Bronchial epithelial cell (primary cell): ENCODE results near the gene RAB43. TPM values are rescaled to one million over a fixed set of nuclear protein-coding genes. Genes with fewer than 3 reads are reported as not detected.

Experiments used
- DNase-seq: peaks from one replicate; pipeline ENCODE4 v3.0.0-alpha.2; 2010; ENCODE audit warnings: low read depth
- FAIRE-seq: peaks from 2 replicates; lab custom pipeline; 2011; peaks lifted over from hg19 to GRCh38; lab: Jason Lieb, UNC
- H3K27me3 ChIP-seq: 2 replicates; pipeline ENCODE4 v1.5.1; 2011; ENCODE audit warnings: low read length; ENCODE audit not compliant: control insufficient read depth, insufficient read depth
- H3K36me3 ChIP-seq: 2 replicates; pipeline ENCODE4 v1.5.1; 2011; ENCODE audit warnings: low read length; ENCODE audit not compliant: control insufficient read depth, insufficient read depth
- H3K4me3 ChIP-seq: 2 replicates; pipeline ENCODE4 v1.5.1; 2011; ENCODE audit warnings: mild to moderate bottlenecking, low read depth, low read length, control low read depth
- total RNA-seq: library from RNA; depleted of rRNA; stranded (reverse); fragments of >200 nt; gene quantifications from 2 replicates; pipeline ENCODE4 v1.2.1, GENCODE V29; 2014
- TF ChIP-seq, protein P1 (sequence below): IDR thresholded peaks from 2 replicates; pipeline ENCODE4 v1.5.1; 2011; ENCODE audit warnings: mild to moderate bottlenecking, moderate library complexity, low read length, control low read depth, inconsistent platforms; ENCODE audit not compliant: insufficient read depth, severe bottlenecking

Gene RAB43
- total RNA-seq, 1 donor from 2014 or later: 15.0 TPM

DNA sequence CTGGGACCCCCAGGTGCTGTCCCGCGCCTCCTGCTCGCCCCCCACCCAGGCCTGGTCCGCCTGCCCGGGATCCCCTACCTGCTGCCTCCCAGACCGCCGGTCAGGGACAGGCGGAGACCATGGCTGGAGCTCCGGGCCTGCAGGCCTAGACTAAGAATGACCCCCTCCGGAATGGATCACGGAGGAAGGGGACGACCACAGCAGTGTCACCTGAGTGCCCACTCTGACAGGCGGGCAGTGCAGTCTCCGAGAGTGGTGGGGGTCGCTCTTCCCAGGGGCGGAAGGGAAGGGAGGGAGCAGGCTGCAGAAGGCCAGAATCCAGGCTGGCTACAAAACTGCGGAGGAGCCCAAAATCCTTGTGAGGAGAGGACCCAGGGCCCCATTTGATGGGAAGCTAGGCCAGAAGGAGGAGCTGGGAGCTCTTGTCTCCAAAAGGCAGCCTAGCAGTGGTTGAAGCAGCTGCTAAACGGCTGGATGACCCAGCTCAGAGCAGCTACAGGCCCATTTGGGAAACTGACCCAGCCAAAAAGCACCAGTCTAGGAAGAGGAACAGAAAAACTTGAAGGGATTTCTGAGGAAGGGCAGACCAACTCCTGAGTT lies 908 bp upstream of the RAB43 start:
- Histone ChIP-seq H3K4me3 (no peak overlapping the region), H3K27me3 (no peaks in the 10 kb centered on the region), H3K36me3 (peaks cover 3% of the 10 kb centered on the region)
- no peak for DNase-seq
- TF ChIP-seq, protein P1, sequence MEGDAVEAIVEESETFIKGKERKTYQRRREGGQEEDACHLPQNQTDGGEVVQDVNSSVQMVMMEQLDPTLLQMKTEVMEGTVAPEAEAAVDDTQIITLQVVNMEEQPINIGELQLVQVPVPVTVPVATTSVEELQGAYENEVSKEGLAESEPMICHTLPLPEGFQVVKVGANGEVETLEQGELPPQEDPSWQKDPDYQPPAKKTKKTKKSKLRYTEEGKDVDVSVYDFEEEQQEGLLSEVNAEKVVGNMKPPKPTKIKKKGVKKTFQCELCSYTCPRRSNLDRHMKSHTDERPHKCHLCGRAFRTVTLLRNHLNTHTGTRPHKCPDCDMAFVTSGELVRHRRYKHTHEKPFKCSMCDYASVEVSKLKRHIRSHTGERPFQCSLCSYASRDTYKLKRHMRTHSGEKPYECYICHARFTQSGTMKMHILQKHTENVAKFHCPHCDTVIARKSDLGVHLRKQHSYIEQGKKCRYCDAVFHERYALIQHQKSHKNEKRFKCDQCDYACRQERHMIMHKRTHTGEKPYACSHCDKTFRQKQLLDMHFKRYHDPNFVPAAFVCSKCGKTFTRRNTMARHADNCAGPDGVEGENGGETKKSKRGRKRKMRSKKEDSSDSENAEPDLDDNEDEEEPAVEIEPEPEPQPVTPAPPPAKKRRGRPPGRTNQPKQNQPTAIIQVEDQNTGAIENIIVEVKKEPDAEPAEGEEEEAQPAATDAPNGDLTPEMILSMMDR: no peak
- FAIRE-seq: no peak

DNA sequence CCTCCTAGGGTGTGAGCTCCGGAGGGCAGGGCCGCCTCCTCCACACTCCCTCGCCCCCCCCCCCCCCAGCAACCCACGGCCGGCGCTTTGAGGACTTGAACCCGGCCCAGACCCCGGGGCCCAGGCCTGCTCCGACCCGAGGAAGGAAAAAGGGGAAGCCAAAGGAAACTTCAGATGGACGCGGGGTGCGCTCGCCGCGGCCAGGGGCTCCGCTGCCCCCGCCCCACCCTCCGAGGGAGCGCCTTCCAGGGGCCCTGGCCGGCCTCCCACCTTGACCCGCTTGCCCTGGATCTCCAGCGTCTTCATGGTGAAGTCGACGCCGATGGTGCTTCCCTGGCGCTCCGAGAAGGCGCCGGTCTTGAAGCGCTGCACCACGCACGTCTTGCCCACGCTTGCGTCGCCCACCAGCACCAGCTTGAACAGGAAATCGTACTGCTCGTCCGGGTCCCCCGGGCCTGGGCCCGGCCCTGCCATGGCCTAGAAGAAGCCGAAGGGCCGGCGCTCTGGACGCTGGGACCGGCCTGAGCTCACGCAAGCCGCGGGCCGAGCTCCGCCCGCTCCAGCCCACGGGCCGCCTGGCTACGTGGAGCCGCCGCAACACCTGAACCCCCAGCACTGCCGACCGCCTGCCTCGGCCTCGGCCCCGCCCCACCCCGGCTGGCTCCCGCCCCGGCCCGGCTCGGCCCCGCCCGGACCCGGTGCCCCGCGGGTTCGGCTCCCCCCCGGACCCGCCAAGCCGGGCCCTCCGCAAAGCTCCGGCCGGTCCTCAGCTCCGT lies 400 bp downstream of the RAB43 start:
- TF ChIP-seq, protein P1: no peak
- Histone ChIP-seq H3K36me3 (peaks cover 5% of the 10 kb centered on the region), H3K27me3 (no peaks in the 10 kb centered on the region), H3K4me3 (peak overlapping the region; percentile 69)
- DNase-seq: no peak
- no peak for FAIRE-seq

DNA sequence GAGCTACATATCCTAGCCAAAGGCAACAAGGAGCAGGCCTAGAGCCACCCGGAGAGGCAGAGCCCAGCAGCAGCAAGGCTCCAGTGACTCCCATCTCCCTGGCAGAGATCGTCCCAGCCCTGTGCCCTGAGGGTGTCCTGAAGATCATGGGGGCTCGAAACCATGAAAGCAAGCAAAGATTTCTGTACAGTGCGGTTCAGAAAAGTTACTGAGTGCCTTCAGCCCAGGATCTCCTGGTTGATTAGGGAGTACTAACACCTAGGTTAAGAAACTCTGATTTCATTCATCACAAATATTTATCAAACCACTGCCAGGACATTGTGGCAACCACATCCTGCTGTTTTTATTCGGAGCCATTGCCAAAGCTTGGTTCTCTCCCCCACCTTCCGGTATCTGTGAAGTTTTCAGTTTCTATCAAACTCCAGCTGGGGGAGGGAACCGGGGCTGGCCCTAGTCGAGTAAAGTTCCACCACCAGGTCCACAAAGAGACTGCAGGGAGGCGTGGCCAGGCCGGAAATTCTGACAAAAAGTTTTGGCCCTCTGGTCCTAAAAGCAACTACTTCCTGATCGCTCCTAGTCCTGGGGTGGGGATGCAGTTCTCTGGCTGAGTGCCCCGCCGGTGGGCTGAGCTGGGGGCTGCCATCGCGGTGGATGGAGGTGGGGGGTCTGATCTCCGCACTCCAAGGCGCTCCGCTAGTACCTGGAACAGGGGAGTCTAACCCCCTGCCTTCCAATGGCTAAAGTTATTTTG lies 1.2 kb downstream of the RAB43 start:
- TF ChIP-seq, protein P1: peak; percentile 34
- Histone ChIP-seq H3K36me3 (peaks cover 5% of the 10 kb centered on the region), H3K4me3 (peak overlapping the region; percentile 69), H3K27me3 (no peaks in the 10 kb centered on the region)
- DNase-seq (peak; percentile 95), FAIRE-seq (no peak)

DNA sequence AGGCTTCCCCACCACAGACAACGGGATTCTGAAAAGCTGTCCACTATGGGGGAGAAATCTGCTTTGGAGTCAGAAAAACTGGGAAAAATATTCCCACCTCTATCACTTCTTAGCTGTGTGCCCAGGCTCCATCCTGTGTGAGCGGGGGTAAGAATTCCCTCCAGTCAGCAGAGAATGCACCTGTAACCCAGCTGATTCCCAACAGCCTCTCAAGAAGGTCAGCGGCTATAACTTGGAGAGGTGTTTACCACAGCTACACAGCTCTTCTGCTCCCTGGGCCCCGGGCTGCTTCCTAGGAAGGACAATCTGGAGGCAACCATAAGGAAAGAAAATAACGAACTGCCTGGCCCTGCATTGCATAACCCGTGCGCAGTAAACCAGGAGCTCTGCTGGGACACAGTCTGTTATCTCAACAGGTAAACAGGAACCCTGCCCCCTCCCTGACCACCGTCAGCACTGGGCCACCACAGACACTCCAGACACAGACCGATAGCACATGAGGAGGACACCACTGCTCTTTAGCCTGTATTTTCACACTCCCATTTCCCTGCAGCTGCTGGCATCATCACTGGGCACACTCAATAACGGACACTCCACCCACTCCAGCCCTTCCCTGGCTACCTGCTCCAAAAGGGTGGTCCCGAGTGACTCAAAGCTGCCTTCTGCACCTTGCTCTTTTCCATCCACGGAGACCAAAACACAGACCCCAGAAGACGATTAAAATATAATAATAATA lies 2.1 kb downstream of the RAB43 start:
- Histone ChIP-seq H3K27me3 (no peaks in the 10 kb centered on the region), H3K4me3 (peak overlapping the region; percentile 69), H3K36me3 (peaks cover 5% of the 10 kb centered on the region)
- DNase-seq (no peak), FAIRE-seq (no peak)
- TF ChIP-seq, protein P1: no peak

DNA sequence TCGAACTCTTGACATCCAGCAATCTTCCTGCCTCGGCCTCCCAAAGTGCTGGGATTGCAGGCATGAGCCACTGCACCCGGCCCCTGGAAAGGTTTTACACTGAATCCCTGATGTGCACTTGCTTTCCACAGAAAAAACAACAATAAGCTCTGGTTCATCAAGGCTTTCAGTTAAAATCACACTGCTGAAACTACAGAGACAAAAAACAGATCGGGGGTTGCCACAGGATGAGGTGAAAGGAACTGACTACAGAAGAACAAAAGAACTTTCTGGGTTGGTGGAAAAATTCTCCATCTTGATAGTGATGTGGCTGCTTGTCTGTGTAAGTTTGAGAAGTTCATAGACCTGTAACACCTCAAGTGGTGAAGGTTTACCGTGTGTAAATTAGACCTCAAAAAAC lies 2.9 kb downstream of the RAB43 start:
- no peak for FAIRE-seq
- Histone ChIP-seq H3K4me3 (no peak overlapping the region), H3K36me3 (peaks cover 5% of the 10 kb centered on the region), H3K27me3 (no peaks in the 10 kb centered on the region)
- DNase-seq: no peak
- TF ChIP-seq, protein P1: no peak
